Dermis microvascular lymphatic vessel endothelial cell (primary cell): ENCODE measurements around the gene ELL2. TPM values are rescaled to one million over a fixed set of nuclear protein-coding genes. Genes with fewer than 3 reads are reported as not detected.
"Not testable (repeated sequence)": the region's sequence is repeated elsewhere in the genome, so short reads cannot be mapped to it uniquely, and the experiment has no call there.

ENCODE experiments used
- DNase-seq, 2 donors: peaks; one replicate each; pipeline versions ENCODE4 v3.0.0 to v3.0.0-alpha.2; 2010; ENCODE audit warnings: low read depth in 2 of 2
- total RNA-seq: library from RNA; depleted of rRNA; stranded (reverse); fragments of >200 nt; gene quantifications from 2 replicates; pipeline ENCODE4 v1.2.1, GENCODE V29; 2014

The ELL2 gene
- total RNA-seq, 1 donor from 2014 or later = 8.0 TPM

DNA sequence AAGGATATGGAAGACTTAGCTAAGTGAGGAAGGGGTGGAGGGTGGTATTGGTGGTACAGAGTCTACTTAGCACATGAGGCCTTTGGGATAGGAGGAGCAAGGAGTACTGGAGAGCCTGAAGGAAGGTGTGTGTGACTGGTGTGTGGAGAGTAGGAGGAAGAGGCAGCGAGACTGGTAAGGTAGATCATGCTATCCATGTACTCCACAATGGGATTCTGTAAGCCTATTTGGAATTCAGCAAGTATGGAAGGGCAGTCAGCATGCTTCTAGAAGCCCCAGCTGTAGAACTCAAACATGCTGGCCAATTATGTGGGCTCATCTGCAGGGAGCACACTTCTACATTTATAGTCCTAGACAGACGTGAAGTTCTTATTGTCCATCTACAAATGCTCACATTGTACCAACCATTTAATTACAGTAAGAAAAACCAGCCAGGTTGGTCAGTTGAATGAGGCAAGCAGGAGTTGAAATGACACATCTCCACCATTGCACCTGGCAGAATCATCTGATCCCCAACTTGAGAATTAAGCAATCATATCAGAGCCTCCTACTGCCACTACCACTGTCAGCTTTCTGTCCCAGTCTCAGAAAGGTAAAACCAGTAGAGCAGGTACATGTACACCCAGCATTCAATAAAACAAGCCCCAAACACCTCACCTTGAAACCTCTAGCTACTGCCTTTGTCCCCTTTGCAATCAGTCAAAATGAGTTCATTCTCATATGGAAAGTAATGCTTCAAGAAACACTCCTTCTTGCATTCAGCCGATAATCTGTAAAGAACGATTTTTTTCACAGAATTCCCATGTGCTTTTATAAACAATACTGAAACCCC is 78.2 kb downstream of the ELL2 start:
- DNase-seq = no peak

GRCh38 chr5:95881833-95882232 is 79.8 kb downstream of the ELL2 start:
- no peak for DNase-seq

DNA sequence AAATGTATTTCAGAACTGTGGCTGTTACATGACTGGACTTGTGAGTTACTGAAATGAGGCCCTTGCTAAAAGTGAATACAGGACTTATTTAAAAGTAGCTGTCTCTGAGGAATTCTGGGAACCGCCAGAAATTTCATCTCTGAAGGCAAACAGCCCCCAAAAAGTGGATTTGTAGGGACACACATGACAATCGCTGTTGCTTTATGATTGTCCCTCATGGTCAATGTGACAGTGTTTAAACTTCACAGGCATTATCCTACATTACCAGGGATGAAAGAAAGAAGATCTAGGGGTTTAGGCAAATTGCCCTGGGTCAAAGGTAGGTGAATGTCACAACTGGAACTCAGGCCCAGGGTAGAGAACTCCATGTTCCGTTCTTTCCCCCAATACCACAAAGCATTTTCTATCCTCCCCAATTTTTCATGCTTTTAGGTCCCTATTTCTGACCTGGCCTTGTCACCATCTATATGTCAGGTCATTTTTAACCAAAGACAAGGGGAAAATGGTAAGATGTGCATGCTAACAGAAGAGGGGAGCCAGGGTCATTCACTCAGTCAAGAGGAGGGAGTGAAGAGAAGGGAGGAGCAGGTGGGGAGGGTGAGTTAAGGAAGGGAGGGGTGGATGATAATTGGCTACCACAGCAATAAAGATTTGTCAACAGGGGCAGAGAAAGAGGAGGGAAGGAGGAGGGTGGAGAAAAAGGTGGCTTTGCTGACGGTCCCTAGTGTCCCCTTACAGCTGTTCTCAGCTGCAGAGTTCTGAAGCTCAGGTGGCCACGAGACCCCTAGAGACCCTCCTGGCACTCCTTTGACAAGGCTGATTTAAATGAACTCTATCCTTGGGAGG is 81.3 kb downstream of the ELL2 start:
- no peak for DNase-seq

DNA sequence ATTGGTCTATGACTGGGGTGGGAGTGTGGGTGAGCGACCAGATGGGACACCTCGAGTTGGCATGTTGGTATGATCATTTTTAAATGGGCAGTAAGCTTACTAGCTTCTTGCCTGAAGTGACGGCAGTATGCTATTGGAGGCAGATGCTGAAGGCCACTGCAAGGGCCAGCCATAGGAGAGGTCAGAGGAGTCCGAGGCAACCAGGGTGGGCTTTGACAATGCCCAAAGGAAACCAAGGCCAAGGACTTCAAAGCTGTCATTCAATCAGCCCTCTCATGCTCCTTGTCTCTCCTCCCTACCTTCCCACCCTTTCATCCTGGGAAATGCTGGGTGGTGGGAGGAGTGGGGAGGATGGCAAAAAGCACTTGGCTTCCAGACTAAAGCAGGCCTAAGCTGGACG is 82.0 kb downstream of the ELL2 start:
- no peak for DNase-seq

GRCh38 chr5:95878417-95879323 is 83.0 kb downstream of the ELL2 start:
- no peak for DNase-seq

DNA sequence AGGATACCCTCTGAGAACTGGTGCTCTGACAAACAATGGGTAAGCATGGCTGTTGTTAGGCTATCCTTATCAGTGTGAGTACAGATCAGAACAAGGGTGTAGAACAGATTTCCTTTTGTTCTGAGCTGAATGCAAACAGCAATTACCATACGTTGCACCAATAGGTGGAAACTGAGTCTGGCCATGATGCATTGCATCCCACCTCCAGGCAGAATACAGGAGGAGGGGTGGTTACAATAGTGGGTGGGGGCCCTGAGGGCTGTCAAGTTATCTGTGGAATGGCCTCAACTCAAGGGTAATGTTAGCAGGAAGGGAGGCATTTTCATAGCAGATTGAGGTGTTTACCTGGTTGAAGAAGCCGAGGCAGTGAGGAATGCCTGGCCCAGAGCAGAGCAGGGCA is 84.9 kb downstream of the ELL2 start:
- DNase-seq = no peak

DNA sequence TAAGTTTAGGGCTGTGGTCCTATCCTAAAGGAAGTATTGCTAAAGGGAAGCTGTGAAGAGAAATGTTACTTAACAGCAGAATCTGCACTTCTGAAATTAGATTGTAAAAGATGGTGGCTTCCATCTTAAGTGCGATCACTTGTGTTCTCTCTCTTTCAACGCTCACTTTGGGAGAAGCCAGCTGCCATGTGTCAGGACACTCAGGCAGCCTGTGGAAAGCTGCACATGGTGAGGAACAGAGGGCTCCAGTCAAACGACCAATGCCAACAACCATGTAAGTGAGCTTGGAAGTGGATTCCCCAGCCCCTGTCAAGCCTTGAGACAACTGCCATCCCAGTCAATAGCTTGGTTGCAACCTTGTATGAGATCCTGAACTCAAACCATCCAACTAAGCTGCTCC is 87.4 kb downstream of the ELL2 start:
- no peak for DNase-seq

GRCh38 chr5:95873351-95873750 is 88.3 kb downstream of the ELL2 start:
- no peak for DNase-seq

DNA sequence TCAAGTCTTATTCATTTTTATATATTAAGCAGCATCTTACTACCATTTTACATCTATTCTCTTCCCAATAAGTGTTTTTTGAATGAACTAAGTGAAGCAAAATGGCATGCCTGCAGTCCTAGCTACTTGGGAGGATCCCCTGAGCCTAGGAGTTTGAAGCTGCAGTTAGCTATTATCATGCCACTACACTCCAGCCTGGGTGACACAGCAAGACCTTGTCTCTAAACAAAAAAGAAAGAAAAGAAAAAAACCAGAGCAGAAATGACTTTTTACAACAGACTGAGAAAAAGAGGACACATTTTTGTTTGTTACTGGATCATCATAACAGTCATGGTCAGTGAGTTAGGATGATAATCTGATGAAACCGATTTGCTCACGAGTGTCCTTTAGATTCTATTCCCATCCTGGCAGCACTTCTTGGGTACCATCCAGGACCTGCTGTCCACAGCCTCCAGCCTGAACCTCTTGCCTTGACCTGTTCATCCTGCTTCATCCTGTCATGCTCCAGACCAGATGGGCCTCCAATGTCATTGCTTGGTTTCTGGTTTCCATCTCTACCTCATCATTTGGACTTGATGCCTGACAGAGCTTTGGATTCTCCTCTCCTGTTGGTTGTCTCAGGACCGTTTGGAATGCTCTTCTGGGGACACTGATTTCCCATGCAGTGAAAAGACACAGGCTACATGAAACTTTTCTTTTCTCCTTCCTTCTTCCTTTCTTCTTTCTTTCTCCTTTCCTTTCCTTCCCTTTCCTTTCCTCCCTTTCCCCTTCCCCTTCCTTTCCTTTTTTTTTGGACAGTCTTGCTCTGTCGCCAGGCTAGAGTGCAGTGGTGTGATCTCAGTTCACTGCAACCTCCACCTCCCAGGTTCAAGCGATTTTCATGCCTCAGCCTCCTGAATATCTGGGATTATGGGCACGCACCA is 89.0 kb downstream of the ELL2 start:
- DNase-seq = no peak

DNA sequence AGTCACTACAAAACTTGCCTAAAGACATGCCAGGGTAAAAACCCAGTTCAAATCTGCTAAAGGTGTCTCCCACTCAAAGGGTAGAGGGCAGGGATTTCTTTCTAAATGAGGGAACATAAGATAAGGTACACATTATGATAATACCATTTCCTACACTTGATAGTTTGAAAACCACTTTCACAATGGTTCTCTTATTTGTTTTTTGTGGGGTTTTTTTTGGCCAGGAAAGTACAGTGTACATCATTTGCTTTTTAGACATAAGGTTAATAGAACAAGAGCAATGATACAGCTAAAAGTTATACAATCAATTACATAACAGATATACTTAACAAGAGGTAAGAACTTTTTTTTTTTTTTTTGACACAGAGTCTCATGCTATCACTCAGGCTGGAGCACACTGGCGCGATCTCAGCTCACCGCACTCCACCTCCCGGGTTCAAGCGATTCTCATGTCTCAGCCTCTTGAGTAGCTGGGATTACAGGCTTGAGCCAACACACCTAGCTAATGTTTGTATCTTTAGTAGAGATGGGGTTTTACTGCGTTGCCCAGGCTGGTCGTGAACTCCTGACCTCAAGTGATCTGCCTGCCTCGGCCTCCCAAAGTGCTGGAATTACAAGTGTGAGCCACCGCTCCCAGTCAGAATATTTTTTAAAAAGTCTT is 90.4 kb downstream of the ELL2 start:
- no peak for DNase-seq

DNA sequence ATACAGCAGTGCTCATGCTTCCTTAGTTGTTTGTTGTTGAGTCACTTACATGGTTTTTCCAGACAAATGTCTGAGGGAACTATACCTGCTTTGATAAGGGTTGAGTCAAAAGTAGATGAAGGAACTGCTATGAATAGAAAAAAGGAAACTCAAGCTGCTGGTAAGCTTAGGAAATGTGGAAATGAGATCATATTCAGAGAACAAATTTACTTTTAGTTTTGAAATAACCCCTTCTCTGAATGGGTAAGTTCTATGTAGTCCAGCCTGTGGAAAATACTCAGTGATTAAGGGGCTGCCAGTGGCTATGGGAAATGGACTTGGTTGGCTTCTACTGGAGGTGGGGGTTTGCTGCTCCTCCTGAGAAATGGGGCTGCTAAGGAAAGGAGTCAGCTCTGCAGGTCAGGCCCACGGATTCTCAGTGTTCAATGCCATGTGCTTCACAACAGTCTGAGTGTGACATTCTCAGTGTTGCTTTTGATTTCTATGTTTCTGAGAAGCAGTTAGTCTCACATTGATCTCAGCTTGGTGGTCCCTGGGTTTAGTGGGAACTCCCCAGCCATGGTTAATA is 91.5 kb downstream of the ELL2 start:
- DNase-seq = peak in 1 of 2 donors; percentile 87

- DNase-seq = not testable (repeated sequence)
Measured at GRCh38 chr5:95869173-95869855, 92.3 kb downstream of the ELL2 start.

- DNase-seq = no peak
Measured at GRCh38 chr5:95868136-95868535, 93.5 kb downstream of the ELL2 start.

GRCh38 chr5:95866435-95867040 is 95.1 kb downstream of the ELL2 start:
- DNase-seq = peak in 1 of 2 donors; percentile 38

GRCh38 chr5:95864944-95865504 is 96.6 kb downstream of the ELL2 start:
- no peak for DNase-seq

DNA sequence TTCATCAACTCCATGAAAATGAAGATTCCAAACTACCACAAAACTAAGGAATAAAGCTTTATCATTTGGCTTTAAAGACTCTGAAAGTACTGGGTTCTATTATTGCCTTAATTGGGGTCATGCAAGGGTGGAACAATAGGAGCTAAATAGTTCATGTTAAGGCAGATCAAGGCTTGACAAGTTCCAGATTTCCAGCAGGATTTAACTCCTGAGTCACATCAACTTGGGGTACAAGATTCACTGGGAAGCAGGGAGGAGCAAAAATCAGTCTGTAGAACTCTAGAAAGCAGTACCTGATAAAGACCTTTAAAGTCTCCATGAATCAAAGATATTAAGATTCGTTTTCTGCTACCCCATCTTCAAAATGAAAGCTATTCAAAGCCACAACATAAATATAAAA is 97.2 kb downstream of the ELL2 start:
- no peak for DNase-seq

- DNase-seq = no peak
Measured at GRCh38 chr5:95863383-95863757, 98.3 kb downstream of the ELL2 start.

GRCh38 chr5:95862671-95863382 is 98.8 kb downstream of the ELL2 start:
- peak in 1 of 2 donors; percentile 70 for DNase-seq
